Nephron progenitor cell (in vitro differentiated cells): ENCODE measurements around the gene CCDC80.

Experiments
- DNase-seq: peaks from one replicate; pipeline ENCODE4 v3.0.0; 2021
- H3K27ac Mint-ChIP-seq: 2 replicates; pipeline ENCODE4 v1.8.0; 2021; ENCODE audit warnings: mild to moderate bottlenecking, moderate library complexity, mixed read lengths
- H3K27me3 Mint-ChIP-seq: 2 replicates; pipeline ENCODE4 v1.8.0; 2021; ENCODE audit warnings: mild to moderate bottlenecking, low read depth, mixed read lengths; ENCODE audit not compliant: poor library complexity
- H3K36me3 Mint-ChIP-seq: 2 replicates; pipeline ENCODE4 v1.8.0; 2021; ENCODE audit warnings: low read depth, mixed read lengths
- H3K4me1 Mint-ChIP-seq: 2 replicates; pipeline ENCODE4 v1.8.0; 2021; ENCODE audit warnings: mixed read lengths
- H3K4me3 Mint-ChIP-seq: 2 replicates; pipeline ENCODE4 v1.8.0; 2021; ENCODE audit warnings: mild to moderate bottlenecking, moderate library complexity, mixed read lengths
- H3K9me3 Mint-ChIP-seq: 2 replicates; pipeline ENCODE4 v1.8.0; 2021; ENCODE audit warnings: mild to moderate bottlenecking, moderate library complexity, mixed read lengths
- TF ChIP-seq, protein P1 (sequence below): fragments of 200-600 bp; sonication (generic); IDR thresholded peaks from 2 replicates; pipeline ENCODE4 v1.5.0; 2021; ENCODE audit warnings: antibody characterized with exemption

Gene CCDC80

DNA sequence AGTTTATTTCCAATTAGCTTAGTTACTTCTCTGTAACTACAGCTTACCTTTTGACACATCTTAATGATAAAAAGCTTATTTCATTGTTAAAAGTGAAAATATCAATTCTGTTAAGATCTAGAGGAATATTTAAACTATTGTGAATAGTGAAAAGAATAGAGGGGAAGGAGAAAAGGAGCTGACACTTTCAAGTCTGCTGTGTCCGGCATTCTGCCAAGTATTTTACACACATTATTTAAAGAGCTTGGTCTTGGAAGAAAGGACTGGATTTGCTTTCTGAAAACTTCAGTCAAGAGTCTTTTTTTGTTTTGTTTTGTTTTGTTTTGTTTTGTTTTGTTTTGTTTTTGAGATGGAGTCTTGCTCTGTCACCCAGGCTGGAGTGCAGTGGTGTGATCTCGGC, 34.8 kb downstream of the CCDC80 start:
- H3K9me3 Mint-ChIP-seq, result no peaks in the 10 kb centered on the region
- peaks cover 59% of the 10 kb centered on the region for H3K36me3 Mint-ChIP-seq
- H3K4me1 Mint-ChIP-seq, result peaks cover 13% of the 10 kb centered on the region
- H3K27ac Mint-ChIP-seq, result no peak overlapping the region
- no peak for DNase-seq
- H3K27me3 Mint-ChIP-seq, result no peaks in the 10 kb centered on the region
- no peak overlapping the region for H3K4me3 Mint-ChIP-seq
- TF ChIP-seq, protein P1, sequence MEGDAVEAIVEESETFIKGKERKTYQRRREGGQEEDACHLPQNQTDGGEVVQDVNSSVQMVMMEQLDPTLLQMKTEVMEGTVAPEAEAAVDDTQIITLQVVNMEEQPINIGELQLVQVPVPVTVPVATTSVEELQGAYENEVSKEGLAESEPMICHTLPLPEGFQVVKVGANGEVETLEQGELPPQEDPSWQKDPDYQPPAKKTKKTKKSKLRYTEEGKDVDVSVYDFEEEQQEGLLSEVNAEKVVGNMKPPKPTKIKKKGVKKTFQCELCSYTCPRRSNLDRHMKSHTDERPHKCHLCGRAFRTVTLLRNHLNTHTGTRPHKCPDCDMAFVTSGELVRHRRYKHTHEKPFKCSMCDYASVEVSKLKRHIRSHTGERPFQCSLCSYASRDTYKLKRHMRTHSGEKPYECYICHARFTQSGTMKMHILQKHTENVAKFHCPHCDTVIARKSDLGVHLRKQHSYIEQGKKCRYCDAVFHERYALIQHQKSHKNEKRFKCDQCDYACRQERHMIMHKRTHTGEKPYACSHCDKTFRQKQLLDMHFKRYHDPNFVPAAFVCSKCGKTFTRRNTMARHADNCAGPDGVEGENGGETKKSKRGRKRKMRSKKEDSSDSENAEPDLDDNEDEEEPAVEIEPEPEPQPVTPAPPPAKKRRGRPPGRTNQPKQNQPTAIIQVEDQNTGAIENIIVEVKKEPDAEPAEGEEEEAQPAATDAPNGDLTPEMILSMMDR, result no peak

DNA sequence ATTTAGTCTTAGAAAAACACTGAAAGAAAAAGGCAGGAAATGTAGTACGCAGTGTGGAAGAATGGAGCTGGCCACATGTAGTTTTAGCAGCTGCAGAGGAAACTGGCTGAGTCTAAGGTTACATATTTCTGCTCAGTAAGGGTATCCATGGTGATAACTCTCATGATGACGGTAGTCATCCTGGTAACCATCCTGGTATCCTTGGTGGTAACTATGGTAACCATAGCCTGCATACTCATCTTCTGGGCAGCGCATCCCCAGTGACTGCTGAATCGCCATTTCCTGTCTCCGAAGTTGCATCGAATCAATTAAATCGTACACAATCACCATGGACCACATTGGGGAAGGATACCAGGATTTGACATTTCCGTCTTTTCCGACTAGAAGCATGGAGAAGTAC, 35.7 kb downstream of the CCDC80 start:
- no peak overlapping the region for H3K4me3 Mint-ChIP-seq

DNA sequence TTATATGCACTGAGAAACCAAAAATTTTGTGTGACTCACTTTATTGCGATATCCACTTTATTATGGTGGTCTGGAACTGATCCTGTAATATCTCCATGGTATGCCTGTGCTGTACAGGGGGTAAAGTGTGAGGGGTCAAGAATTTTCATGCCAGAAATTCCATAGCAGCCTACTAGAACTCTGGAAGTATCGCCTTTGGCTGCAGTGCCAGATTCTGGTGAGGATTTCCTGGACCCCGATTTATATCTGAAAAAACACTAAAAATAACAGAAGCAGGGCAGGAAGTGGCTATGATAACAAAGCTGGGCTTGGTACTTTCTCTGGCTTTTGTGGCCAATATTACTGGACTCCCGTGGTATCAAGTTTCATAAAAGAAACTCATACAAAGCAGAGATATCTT, 36.4 kb downstream of the CCDC80 start:
- TF ChIP-seq, protein P1, result no peak
- DNase-seq, result no peak
- Mint-ChIP-seq H3K27ac (no peak overlapping the region), H3K27me3 (peaks cover 3% of the 10 kb centered on the region), H3K4me3 (no peak overlapping the region), H3K9me3 (no peaks in the 10 kb centered on the region), H3K4me1 (peaks cover 13% of the 10 kb centered on the region), H3K36me3 (peaks cover 48% of the 10 kb centered on the region)

More for the DNA sequence above, 35.7 kb downstream of the CCDC80 start:
- no peak for DNase-seq
- Mint-ChIP-seq H3K36me3 (peaks cover 55% of the 10 kb centered on the region), H3K27me3 (no peaks in the 10 kb centered on the region), H3K27ac (no peak overlapping the region), H3K9me3 (no peaks in the 10 kb centered on the region), H3K4me1 (peaks cover 13% of the 10 kb centered on the region)
- TF ChIP-seq, protein P1, result no peak

DNA sequence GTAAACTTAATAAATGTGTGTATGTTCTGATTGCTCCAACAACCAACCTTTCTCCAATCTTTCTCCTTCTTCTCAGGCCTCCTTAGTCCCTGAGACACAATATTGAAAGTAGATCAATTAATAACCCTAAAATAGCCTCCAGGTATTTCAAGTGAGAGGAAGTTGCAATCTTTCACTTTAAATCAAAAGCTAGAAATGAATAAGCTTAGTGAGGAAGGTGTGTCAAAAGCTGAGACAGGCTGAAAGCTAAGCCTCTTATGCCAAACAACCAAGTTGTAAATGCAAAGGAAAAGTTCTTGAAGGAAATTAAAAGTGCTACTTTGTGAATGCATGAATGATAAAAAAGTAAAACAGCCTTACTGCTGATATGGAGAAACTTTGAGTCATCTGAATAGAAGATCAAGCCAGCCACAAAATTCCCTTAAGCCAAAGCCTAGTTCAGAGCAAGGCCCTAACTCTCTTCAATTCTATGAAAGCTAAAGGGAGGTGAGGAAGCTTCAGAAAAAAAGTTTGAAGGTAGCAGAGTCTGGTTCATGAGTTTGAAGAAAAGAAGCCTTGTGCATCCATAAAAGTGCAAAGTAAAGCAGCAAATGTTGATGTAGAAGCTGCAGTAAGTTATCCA, 38.6 kb downstream of the CCDC80 start:
- Mint-ChIP-seq H3K27ac (no peak overlapping the region), H3K27me3 (peaks cover 7% of the 10 kb centered on the region), H3K36me3 (peaks cover 32% of the 10 kb centered on the region), H3K9me3 (no peaks in the 10 kb centered on the region), H3K4me3 (no peak overlapping the region), H3K4me1 (peaks cover 3% of the 10 kb centered on the region)
- no peak for DNase-seq
- TF ChIP-seq, protein P1, result no peak

DNA sequence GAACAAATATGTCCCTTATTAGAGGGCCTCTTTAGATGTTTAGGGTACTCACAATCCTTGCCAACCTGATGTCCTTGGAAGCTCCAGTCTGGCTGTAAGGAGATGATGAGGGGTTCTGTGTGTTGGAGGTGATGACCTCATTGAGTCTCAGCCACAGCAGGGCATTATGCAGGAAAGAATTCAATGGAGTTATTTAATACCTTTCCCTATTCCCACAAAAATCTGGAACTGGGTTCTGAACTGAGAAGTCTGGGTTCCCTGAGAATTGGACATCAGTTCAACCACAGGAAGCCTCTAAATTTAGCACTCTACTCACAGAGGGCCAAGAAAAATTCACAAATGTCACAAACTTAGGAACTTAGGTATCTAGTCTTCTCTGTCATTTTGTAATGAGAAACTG, 42.2 kb downstream of the CCDC80 start:
- Mint-ChIP-seq H3K27me3 (peaks cover 7% of the 10 kb centered on the region), H3K4me1 (no peaks in the 10 kb centered on the region), H3K36me3 (peaks cover 11% of the 10 kb centered on the region), H3K27ac (no peak overlapping the region), H3K4me3 (no peak overlapping the region), H3K9me3 (no peaks in the 10 kb centered on the region)
- TF ChIP-seq, protein P1, result no peak
- DNase-seq, result no peak

DNA sequence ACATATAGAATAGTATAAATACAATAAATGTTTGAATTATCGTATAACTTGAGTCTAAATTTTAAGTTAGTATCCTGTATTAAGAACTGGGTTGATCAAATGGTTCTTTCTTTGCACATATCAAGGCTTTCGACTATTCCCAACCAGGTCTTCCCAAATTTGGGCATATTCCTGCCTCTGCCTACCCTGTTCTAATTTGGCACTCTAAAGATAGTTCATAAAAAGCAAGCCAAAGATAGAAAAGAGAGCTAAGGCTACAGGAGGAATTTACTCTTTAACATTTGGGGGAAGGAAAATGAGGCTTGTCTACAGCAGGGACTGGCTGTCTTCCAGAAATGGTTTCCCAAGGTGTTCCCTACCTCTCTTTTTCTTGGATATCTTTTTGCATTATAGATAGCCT, 43.0 kb downstream of the CCDC80 start:
- TF ChIP-seq, protein P1, result no peak
- no peak for DNase-seq
- H3K27ac Mint-ChIP-seq, result no peak overlapping the region
- H3K27me3 Mint-ChIP-seq, result peaks cover 7% of the 10 kb centered on the region
- no peak overlapping the region for H3K4me3 Mint-ChIP-seq
- H3K9me3 Mint-ChIP-seq, result peaks cover 2% of the 10 kb centered on the region
- no peaks in the 10 kb centered on the region for H3K4me1 Mint-ChIP-seq
- H3K36me3 Mint-ChIP-seq, result peaks cover 16% of the 10 kb centered on the region
